ENCODE measurements around the gene GPR35. TPM values are rescaled to one million over a fixed set of nuclear protein-coding genes. Genes with fewer than 3 reads are reported as not detected.

Gene GPR35
- total and polyA plus RNA-seq, 10 of the 15 experiments (the other 5 are each of a cell fraction or from before 2014, with no cell fraction given), result 0.14 to 1.6 (median 0.75) TPM; not detected in 3

DNA sequence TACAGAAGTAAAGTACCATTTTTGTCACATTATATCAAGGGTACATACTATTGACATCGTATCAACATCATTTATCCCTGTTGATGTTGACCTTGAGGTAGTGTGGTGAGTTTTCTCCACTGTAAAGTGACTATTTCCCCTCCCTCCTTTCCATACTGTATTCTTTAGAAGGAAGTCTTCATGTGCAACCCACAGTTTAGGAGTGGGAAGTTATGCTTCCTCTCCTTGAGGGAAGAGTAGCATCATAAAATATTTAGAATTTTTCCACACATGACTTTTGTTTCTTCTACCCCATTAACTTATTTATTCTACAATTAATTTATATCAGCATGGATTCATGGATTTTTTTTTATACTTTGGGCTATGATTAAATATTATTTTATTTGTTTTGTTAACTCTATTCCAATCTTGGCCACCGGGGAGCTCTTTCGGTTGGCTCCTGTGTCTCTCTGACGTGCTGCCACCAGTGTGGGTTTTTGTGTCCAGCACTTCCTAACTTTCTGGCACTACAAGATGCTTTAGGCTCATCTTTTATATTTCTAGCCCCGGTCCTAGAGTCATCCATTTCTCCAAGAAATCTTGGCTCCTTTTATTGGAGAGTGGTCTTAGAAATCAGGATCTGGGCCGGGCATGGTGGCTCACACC lies 38.4 kb downstream of the GPR35 start:
- in situ Hi-C loops (cut with MboI), result no loop called here

More for the DNA sequence above, 38.4 kb downstream of the GPR35 start:
- DNase-seq (ENCODE audit: low read depth, low spot score) (no peak), FAIRE-seq (no peak), ATAC-seq (no peak)
- no TSS peak for BruUV-seq (replicated peaks)
- Histone ChIP-seq H3K9me3 (replicated peaks; ENCODE audit: control insufficient read depth, insufficient read depth, low read length) (peaks cover 2% of the 10 kb centered on the region; the same call in 1 of the 3 replicates), H2AFZ (ENCODE audit: control insufficient read depth, low read depth, low read length) (no peak overlapping the region), H3K4me2 (ENCODE audit: control insufficient read depth, insufficient read depth) (no peak overlapping the region), H3K27me3 (replicated peaks in 1 of 2; ENCODE audit: control insufficient read depth in 2 of 2, insufficient read depth in 2 of 2, low read length in 1 of 2) (no peaks in the 10 kb centered on the region; a peak in 1 of 4 replicates), H3K9ac (ENCODE audit: control insufficient read depth, insufficient read depth, low read length) (no peak overlapping the region), H3K4me3 (no peak overlapping the region), H3K79me2 (ENCODE audit: control insufficient read depth, insufficient read depth, low read length) (no peaks in the 10 kb centered on the region), H3K4me1 (ENCODE audit: control insufficient read depth, insufficient read depth, low read length) (no peaks in the 10 kb centered on the region), H3K27ac (ENCODE audit: control insufficient read depth, insufficient read depth) (no peak overlapping the region), H3K36me3 (ENCODE audit: control insufficient read depth in 2 of 2, insufficient read depth in 2 of 2, low read length in 1 of 2) (no peaks in the 10 kb centered on the region), H4K20me1 (ENCODE audit: control insufficient read depth, insufficient read depth) (no peaks in the 10 kb centered on the region)
- intact Hi-C loops (cut with micrococcal nuclease; ENCODE audit: unreplicated experiment), result no loop called here
- 19% methylated on average over 6 of the region's 6 CpGs for WGBS (ENCODE audit: insufficient coverage, insufficient replicate concordance, low lambda C conversion rate, missing lambda C conversion rate)
- ChIA-PET SMC1A (ENCODE audit: uncharacterized antibody, unreplicated experiment) (no interaction called here), CTCF (interaction anchor here (0.6 kb wide), 1 partner anchor 1360 kb away, joined by 3 read pairs; no protein-coding TSS in a partner anchor), RAD21 (ENCODE audit: unreplicated experiment) (no interaction called here), POLR2A (interaction anchor here (0.9 kb wide), 1 partner anchor 8 kb away, joined by 3 read pairs; no protein-coding TSS in a partner anchor)
- TF ChIP-seq BMI1 (IDR thresholded peaks at IDR 0.05; ENCODE audit: borderline replicate concordance), result no peak
- no peak for TF ChIP-seq BACH1 (IDR thresholded peaks at IDR 0.05; ENCODE audit: borderline replicate concordance)
- no peak for TF ChIP-seq TCF7 (IDR thresholded peaks at IDR 0.05; ENCODE audit: borderline replicate concordance)
- no peak for TF ChIP-seq ZNF24 (IDR thresholded peaks at IDR 0.05)
- no peak for TF ChIP-seq SIX5 (IDR thresholded peaks at IDR 0.05; ENCODE audit: low read depth, low read length, severe bottlenecking)
- TF ChIP-seq STAT3 (IDR thresholded peaks at IDR 0.05; ENCODE audit: low read depth, low read length), result no peak
- TF ChIP-seq MEF2A (IDR thresholded peaks at IDR 0.05; ENCODE audit: insufficient read depth, low read depth, low read length), result no peak
- no peak for TF ChIP-seq CEBPZ (IDR thresholded peaks at IDR 0.05; ENCODE audit: low read depth, low read length)

Data from GM12878 (cell line).